Stimulated activated CD8-positive, alpha-beta memory T cell treated with anti-CD3 and anti-CD28 coated beads, Interleukin-7, amount 100 ng/mL, for 4 hours (primary cell): ENCODE data around the gene FGFR2.

ENCODE experiments used
- DNase-seq, 2 donors: peaks; one replicate each; pipeline ENCODE4 v3.0.0-alpha.2; 2020; ENCODE audit warnings: low read depth in 2 of 2

The FGFR2 gene

GRCh38 chr10:121610798-121611323 is 12.6 kb upstream of the FGFR2 start:
- no peak for DNase-seq

GRCh38 chr10:121609426-121610380 is 11.5 kb upstream of the FGFR2 start:
- no peak for DNase-seq

- no peak for DNase-seq
Measured at GRCh38 chr10:121608469-121609190, 10.4 kb upstream of the FGFR2 start.

GRCh38 chr10:121607310-121608055 is 9.2 kb upstream of the FGFR2 start:
- DNase-seq = no peak

- DNase-seq = no peak
Measured at GRCh38 chr10:121605708-121606107, 7.5 kb upstream of the FGFR2 start.

- DNase-seq = no peak
Measured at GRCh38 chr10:121601458-121601857, 3.2 kb upstream of the FGFR2 start.

- DNase-seq = no peak
Measured at GRCh38 chr10:121600611-121601010, 2.4 kb upstream of the FGFR2 start.

GRCh38 chr10:121599947-121600346 is 1.7 kb upstream of the FGFR2 start:
- DNase-seq = no peak

- DNase-seq = no peak
Measured at GRCh38 chr10:121597504-121598262, 561 bp downstream of the FGFR2 start.

- no peak for DNase-seq
Measured at GRCh38 chr10:121596689-121597503, 1.3 kb downstream of the FGFR2 start.

- no peak for DNase-seq
Measured at GRCh38 chr10:121595806-121596688, 2.2 kb downstream of the FGFR2 start.

GRCh38 chr10:121595351-121595805 is 2.9 kb downstream of the FGFR2 start:
- DNase-seq = no peak

GRCh38 chr10:121594623-121595350 is 3.5 kb downstream of the FGFR2 start:
- DNase-seq = no peak

GRCh38 chr10:121594076-121594475 is 4.2 kb downstream of the FGFR2 start:
- no peak for DNase-seq

GRCh38 chr10:121593281-121594075 is 4.8 kb downstream of the FGFR2 start:
- DNase-seq = no peak

GRCh38 chr10:121592155-121592890 is 5.9 kb downstream of the FGFR2 start:
- no peak for DNase-seq

- DNase-seq = no peak
Measured at GRCh38 chr10:121591186-121591585, 7.1 kb downstream of the FGFR2 start.
